GM23338 (cell line): ENCODE measurements around the gene SEMA3E. TPM values are rescaled to one million over a fixed set of nuclear protein-coding genes. Genes with fewer than 3 reads are reported as not detected.

Experiments
- ATAC-seq: fragments of 200-7000 bp; cut with Tn5 transposase; 3 replicates; pipeline ENCODE4 v1.9.1; 2020
- DNase-seq: peaks from one replicate; pipeline ENCODE4 v3.0.0-alpha.2; 2015; ENCODE audit warnings: low spot score
- H2AFZ ChIP-seq: fragments of 200-600 bp; sonication (generic); 2 replicates; pipeline ENCODE4 v1.8.0; 2016; ENCODE audit warnings: antibody characterized with exemption, mild to moderate bottlenecking, moderate library complexity
- H3F3A ChIP-seq: fragments of 200-600 bp; sonication (generic); replicated peaks from 2 replicates; pipeline ENCODE4 v1.8.0; 2017; ENCODE audit warnings: antibody characterized with exemption, mixed run types, low read depth
- H3K27ac ChIP-seq: fragments of 200-600 bp; sonication (generic); 2 replicates; pipeline ENCODE4 v1.6.1; 2016; ENCODE audit warnings: low read depth
- H3K27me3 ChIP-seq: fragments of 200-600 bp; sonication (generic); 2 replicates; pipeline ENCODE4 v1.8.0; 2016; ENCODE audit warnings: mild to moderate bottlenecking, mixed run types, moderate library complexity; ENCODE audit not compliant: insufficient read depth
- H3K36me3 ChIP-seq: fragments of 200-600 bp; sonication (generic); 2 replicates; pipeline ENCODE4 v1.8.0; 2016; ENCODE audit warnings: mild to moderate bottlenecking; ENCODE audit not compliant: insufficient read depth
- H3K4me1 ChIP-seq: fragments of 200-600 bp; sonication (generic); 2 replicates; pipeline ENCODE4 v1.8.0; 2016; ENCODE audit warnings: mild to moderate bottlenecking, moderate library complexity; ENCODE audit not compliant: insufficient read depth
- H3K4me2 ChIP-seq: fragments of 200-600 bp; sonication (generic); 2 replicates; pipeline ENCODE4 v1.7.1; 2017; ENCODE audit warnings: mixed run types
- H3K4me3 ChIP-seq: fragments of 200-600 bp; sonication (generic); 2 replicates; pipeline ENCODE4 v1.6.1; 2016; ENCODE audit warnings: mixed run types
- H3K79me2 ChIP-seq: fragments of 200-600 bp; sonication (generic); replicated peaks from 2 replicates; pipeline ENCODE4 v1.8.0; 2017; ENCODE audit warnings: mild to moderate bottlenecking; ENCODE audit not compliant: insufficient read depth
- H3K9me2 ChIP-seq: fragments of 200-600 bp; sonication (generic); 2 replicates; pipeline ENCODE4 v1.8.0; 2017; ENCODE audit not compliant: insufficient read depth
- H4K20me1 ChIP-seq: fragments of 200-600 bp; sonication (generic); replicated peaks from 2 replicates; pipeline ENCODE4 v1.8.0; 2017; ENCODE audit warnings: mild to moderate bottlenecking; ENCODE audit not compliant: insufficient read depth
- H3K27ac Mint-ChIP-seq: 2 replicates; pipeline ENCODE4 v1.8.0; 2020; ENCODE audit warnings: inconsistent platforms, mild to moderate bottlenecking, moderate library complexity, mixed read lengths
- H3K27me3 Mint-ChIP-seq: 3 replicates; pipeline ENCODE4 v1.8.0; 2022; ENCODE audit warnings: low read depth, mild to moderate bottlenecking, moderate library complexity, mixed read lengths, inconsistent platforms; ENCODE audit not compliant: insufficient read depth, poor library complexity
- H3K36me3 Mint-ChIP-seq: 3 replicates; pipeline ENCODE4 v1.8.0; 2021; ENCODE audit warnings: low read depth, mild to moderate bottlenecking, inconsistent platforms, moderate library complexity, mixed read lengths
- H3K4me1 Mint-ChIP-seq: 3 replicates; pipeline ENCODE4 v1.8.0; 2020; ENCODE audit warnings: mild to moderate bottlenecking, inconsistent platforms, mixed read lengths
- H3K4me3 Mint-ChIP-seq: 3 replicates; pipeline ENCODE4 v1.8.0; 2021; ENCODE audit warnings: moderate library complexity, mild to moderate bottlenecking, inconsistent platforms, mixed read lengths
- H3K9me3 Mint-ChIP-seq: 3 replicates; pipeline ENCODE4 v1.8.0; 2020; ENCODE audit warnings: moderate library complexity, mild to moderate bottlenecking, inconsistent platforms, mixed read lengths
- CREB1 ChIP-seq: fragments of 250-450 bp; sonication (Bioruptor Pico); IDR thresholded peaks from 2 replicates; pipeline ENCODE4 v1.5.0; 2020; ENCODE audit warnings: low read depth, mild to moderate bottlenecking, moderate library complexity
- EZH2 ChIP-seq: fragments of 200-600 bp; sonication (generic); IDR thresholded peaks from one replicate; pipeline ENCODE4 v1.8.0; 2017; ENCODE audit warnings: antibody characterized with exemption, mild to moderate bottlenecking, low read depth; ENCODE audit not compliant: unreplicated experiment
- JUNB ChIP-seq: IDR thresholded peaks from one replicate; pipeline ENCODE4 v1.6.1; 2016; ENCODE audit warnings: antibody characterized with exemption; ENCODE audit not compliant: unreplicated experiment
- NANOG ChIP-seq: IDR thresholded peaks from 2 replicates; pipeline ENCODE4 v1.6.1; 2016; ENCODE audit warnings: antibody characterized with exemption, borderline replicate concordance
- POLR2AphosphoS5 ChIP-seq: IDR thresholded peaks from 2 replicates; pipeline ENCODE4 v1.6.1; 2016; ENCODE audit warnings: antibody characterized with exemption, low read depth
- ZNF331 ChIP-seq: fragments of 250-450 bp; sonication (Bioruptor Pico); IDR thresholded peaks from 2 replicates; pipeline ENCODE4 v1.5.0; 2020; ENCODE audit warnings: low read depth, mild to moderate bottlenecking, moderate library complexity
- polyA plus RNA-seq: library from polyadenylated mRNA; unstranded; fragments of >200 nt; fragmentation: Nextera tagmentation; extraction: Ambion mirVana; gene quantifications from 2 replicates; pipeline ENCODE4 v1.2.1, GENCODE V29; 2016
- total RNA-seq: library from RNA; depleted of rRNA; stranded (reverse); fragments of >200 nt; shearing (Covaris generic); gene quantifications from 2 replicates; pipeline ENCODE4 v1.2.3, GENCODE V29; 2014
- TF ChIP-seq, protein P1 (sequence below), 2 experiments: fragments of 200-600 bp in 1 of 2; sonication (generic) in 1 of 2; conservative IDR thresholded peaks; 2 replicates each; pipeline versions ENCODE4 v1.5.1 to v1.6.1; 2016 to 2017; ENCODE audit warnings: antibody characterized with exemption in 2 of 2, low read depth in 2 of 2, mild to moderate bottlenecking in 2 of 2, moderate library complexity in 1 of 2
- TF ChIP-seq, protein P2 (sequence below): IDR thresholded peaks from 2 replicates; pipeline ENCODE4 v1.6.1; 2016; ENCODE audit warnings: antibody characterized with exemption
- TF ChIP-seq, protein P3 (sequence below): IDR thresholded peaks from one replicate; pipeline ENCODE4 v1.6.1; 2018; ENCODE audit warnings: antibody characterized with exemption; ENCODE audit not compliant: unreplicated experiment

The SEMA3E gene
- total and polyA plus RNA-seq, 2 experiments from 2014 or later = 5.4 to 15.7 TPM

DNA sequence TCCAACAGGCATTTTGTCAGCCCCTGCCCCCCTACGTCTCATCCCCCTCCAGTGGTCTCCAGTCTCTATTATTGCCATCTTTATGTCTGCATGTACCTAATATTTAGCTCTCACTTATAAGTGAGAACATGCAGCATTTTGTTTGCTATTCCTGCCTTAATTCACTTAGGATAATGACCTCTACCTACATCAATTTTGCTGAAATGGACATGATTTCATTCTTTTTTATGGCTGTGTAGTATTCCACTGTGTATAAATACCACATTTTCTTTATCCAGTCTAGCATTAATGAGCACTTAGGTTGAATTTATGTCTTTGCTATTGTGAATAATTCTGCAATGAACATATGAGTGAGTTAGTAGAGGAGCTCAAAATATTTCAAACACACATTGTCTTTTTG lies 229.9 kb downstream of the SEMA3E start (continued):
- TF ChIP-seq ZNF331 = no peak
- TF ChIP-seq POLR2AphosphoS5 = no peak
- no peak for TF ChIP-seq NANOG
- TF ChIP-seq, protein P1, sequence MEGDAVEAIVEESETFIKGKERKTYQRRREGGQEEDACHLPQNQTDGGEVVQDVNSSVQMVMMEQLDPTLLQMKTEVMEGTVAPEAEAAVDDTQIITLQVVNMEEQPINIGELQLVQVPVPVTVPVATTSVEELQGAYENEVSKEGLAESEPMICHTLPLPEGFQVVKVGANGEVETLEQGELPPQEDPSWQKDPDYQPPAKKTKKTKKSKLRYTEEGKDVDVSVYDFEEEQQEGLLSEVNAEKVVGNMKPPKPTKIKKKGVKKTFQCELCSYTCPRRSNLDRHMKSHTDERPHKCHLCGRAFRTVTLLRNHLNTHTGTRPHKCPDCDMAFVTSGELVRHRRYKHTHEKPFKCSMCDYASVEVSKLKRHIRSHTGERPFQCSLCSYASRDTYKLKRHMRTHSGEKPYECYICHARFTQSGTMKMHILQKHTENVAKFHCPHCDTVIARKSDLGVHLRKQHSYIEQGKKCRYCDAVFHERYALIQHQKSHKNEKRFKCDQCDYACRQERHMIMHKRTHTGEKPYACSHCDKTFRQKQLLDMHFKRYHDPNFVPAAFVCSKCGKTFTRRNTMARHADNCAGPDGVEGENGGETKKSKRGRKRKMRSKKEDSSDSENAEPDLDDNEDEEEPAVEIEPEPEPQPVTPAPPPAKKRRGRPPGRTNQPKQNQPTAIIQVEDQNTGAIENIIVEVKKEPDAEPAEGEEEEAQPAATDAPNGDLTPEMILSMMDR (conservative IDR thresholded peaks at IDR 0.05; ENCODE audit: low read depth in 2 of 2) = no peak
- TF ChIP-seq, protein P2, sequence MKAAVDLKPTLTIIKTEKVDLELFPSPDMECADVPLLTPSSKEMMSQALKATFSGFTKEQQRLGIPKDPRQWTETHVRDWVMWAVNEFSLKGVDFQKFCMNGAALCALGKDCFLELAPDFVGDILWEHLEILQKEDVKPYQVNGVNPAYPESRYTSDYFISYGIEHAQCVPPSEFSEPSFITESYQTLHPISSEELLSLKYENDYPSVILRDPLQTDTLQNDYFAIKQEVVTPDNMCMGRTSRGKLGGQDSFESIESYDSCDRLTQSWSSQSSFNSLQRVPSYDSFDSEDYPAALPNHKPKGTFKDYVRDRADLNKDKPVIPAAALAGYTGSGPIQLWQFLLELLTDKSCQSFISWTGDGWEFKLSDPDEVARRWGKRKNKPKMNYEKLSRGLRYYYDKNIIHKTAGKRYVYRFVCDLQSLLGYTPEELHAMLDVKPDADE = no peak

DNA sequence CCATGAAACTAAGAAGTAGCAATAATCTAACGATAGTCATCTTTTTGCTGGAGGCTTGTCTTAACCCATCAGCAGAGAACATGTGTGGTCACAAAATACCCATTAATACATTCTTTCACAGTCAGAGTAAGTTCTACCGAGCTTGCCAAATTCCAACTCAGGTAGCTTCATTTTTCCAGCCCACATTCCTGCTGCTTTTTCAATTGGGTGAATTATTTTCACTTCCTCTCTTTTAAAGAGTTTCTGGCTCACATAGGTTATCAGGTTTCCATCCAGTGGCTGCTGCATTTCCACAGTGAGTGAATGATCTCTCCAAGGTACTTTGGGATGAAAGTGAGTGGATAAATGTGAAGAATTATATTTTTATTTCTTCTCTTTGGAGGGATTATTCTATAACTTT lies 233.1 kb downstream of the SEMA3E start:
- H3K4me3 ChIP-seq = peak overlapping the region; percentile 31
- Mint-ChIP-seq H3K4me3 (peak overlapping the region; percentile 62), H3K36me3 (no peaks in the 10 kb centered on the region; the same call in 2 of the 3 replicates), H3K27me3 (peaks cover 2% of the 10 kb centered on the region), H3K4me1 (peaks cover 52% of the 10 kb centered on the region), H3K27ac (peak overlapping the region; percentile 91), H3K9me3 (no peaks in the 10 kb centered on the region)
- no peaks in the 10 kb centered on the region for H4K20me1 ChIP-seq
- DNase-seq (peak; percentile 71), ATAC-seq (peak; percentile 70)
- no peaks in the 10 kb centered on the region for H3K79me2 ChIP-seq
- no peak overlapping the region for H2AFZ ChIP-seq
- peak overlapping the region; percentile 49 for H3K4me2 ChIP-seq
- TF ChIP-seq CREB1 (CRISPR knock-in tag) = no peak
- TF ChIP-seq, protein P3, sequence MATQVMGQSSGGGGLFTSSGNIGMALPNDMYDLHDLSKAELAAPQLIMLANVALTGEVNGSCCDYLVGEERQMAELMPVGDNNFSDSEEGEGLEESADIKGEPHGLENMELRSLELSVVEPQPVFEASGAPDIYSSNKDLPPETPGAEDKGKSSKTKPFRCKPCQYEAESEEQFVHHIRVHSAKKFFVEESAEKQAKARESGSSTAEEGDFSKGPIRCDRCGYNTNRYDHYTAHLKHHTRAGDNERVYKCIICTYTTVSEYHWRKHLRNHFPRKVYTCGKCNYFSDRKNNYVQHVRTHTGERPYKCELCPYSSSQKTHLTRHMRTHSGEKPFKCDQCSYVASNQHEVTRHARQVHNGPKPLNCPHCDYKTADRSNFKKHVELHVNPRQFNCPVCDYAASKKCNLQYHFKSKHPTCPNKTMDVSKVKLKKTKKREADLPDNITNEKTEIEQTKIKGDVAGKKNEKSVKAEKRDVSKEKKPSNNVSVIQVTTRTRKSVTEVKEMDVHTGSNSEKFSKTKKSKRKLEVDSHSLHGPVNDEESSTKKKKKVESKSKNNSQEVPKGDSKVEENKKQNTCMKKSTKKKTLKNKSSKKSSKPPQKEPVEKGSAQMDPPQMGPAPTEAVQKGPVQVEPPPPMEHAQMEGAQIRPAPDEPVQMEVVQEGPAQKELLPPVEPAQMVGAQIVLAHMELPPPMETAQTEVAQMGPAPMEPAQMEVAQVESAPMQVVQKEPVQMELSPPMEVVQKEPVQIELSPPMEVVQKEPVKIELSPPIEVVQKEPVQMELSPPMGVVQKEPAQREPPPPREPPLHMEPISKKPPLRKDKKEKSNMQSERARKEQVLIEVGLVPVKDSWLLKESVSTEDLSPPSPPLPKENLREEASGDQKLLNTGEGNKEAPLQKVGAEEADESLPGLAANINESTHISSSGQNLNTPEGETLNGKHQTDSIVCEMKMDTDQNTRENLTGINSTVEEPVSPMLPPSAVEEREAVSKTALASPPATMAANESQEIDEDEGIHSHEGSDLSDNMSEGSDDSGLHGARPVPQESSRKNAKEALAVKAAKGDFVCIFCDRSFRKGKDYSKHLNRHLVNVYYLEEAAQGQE = peak; percentile 45
- peak overlapping the region; percentile 71 for H3K27ac ChIP-seq
- no peaks in the 10 kb centered on the region for H3K27me3 ChIP-seq
- no peaks in the 10 kb centered on the region for H3F3A ChIP-seq
- H3K4me1 ChIP-seq = peaks cover 54% of the 10 kb centered on the region
- H3K36me3 ChIP-seq = no peaks in the 10 kb centered on the region
- H3K9me2 ChIP-seq = no peaks in the 10 kb centered on the region

DNA sequence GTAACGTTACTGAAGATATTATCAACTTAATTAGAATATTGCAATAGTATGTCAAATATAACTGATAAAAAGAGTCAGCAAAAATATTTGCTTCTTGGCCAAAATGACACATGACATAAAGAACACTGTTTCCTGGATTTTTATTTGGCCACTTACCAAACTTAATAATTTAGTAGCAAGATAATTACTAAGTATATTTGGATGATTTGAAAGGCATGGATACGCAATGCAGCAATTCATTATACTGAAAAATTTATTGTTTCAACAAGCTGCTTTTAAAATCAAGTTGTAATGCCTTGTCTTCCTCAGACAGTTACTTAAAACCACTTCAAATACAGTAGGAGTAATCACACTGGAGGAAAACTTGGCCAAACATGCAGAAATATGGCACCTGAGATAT lies 234.0 kb downstream of the SEMA3E start:
- Histone ChIP-seq H3K4me1 (peaks cover 54% of the 10 kb centered on the region), H3K27ac (peak overlapping the region; percentile 71; the same call in 1 of the 2 replicates), H3K9me2 (no peaks in the 10 kb centered on the region), H3K79me2 (no peaks in the 10 kb centered on the region), H3K4me2 (peak overlapping the region; percentile 49), H4K20me1 (no peaks in the 10 kb centered on the region), H3K27me3 (no peaks in the 10 kb centered on the region), H2AFZ (no peak overlapping the region), H3K36me3 (no peaks in the 10 kb centered on the region), H3K4me3 (no peak overlapping the region), H3F3A (no peaks in the 10 kb centered on the region)
- H3K36me3 Mint-ChIP-seq = no peaks in the 10 kb centered on the region; the same call in 2 of the 3 replicates
- DNase-seq (no peak), ATAC-seq (no peak)
- H3K27ac Mint-ChIP-seq = peak overlapping the region; percentile 83; the same call in 1 of the 2 replicates
- H3K9me3 Mint-ChIP-seq = no peaks in the 10 kb centered on the region
- H3K27me3 Mint-ChIP-seq = peaks cover 2% of the 10 kb centered on the region
- H3K4me3 Mint-ChIP-seq = 0 out of 3 replicates have a peak overlapping the region, but pooled peaks have one; percentile 25
- H3K4me1 Mint-ChIP-seq = peaks cover 48% of the 10 kb centered on the region
- TF ChIP-seq JUNB (no peak), ZNF331 (no peak), EZH2 (no peak)
- TF ChIP-seq, protein P1 (conservative IDR thresholded peaks at IDR 0.05; ENCODE audit: low read depth in 2 of 2) = no peak
